DMS53 treated with DMSO at 0.1 percent for 48 hours (cell line): ENCODE results near the gene SOX18.

Source experiments
- DNase-seq: peaks from one replicate; lab custom pipeline; 2025; ENCODE audit not compliant: unreplicated experiment; lab: John Stamatoyannopoulos, UW

SOX18 gene

DNA sequence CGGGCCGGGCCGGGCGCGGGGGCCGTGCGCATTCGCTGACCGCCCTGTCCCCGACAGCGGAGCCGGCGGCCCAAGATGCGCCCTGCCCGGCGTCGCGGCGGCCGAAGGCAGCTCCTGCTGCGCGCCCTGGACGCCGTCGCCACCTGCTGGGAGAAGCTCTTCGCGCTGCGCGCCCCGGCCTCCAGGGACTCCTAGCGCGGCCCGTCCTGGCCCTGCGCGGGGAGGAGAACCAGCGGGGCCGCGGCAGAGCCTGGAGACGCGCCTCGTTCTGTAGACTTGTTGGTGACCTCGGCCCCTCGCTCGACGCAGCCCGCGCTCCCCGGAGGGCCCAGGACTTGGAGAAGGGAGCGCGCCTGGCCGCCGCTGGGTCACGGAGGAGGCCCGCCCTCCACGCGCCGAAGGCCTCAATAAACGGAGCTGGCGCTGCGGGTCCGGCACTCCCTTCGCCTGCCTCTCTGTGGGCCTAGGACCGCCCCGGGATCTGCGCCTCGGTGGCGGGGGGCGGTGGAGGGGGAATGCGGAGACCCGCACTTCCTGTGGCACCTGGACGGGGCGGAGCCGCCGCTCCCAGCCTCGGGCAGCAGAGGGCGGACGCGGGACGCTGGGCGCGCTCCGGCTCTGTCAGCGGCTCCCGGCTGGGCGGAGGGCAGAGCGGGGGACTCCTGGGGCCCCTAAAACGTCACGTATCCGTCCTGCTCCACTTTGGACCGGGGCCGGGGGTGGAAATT lies 10.7 kb downstream of the SOX18 start:
- DNase-seq = peak; percentile 66

DNA sequence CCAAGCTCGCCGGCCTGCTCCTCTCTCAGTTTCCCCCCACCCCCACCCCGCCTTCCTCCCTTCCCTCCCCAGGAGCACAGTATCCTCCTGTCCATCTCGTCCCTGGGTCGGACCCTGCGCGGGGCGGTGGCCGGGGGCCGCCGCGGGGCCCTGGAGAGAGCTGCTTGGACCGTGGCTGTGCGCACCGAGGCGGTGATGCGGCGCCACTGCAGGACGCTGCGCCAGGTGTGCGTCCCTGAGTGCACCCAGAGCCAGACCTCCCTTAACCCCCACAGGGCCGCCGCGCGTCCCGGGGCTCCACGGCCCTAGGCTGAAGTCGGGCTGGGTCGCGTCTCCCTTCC lies 11.2 kb downstream of the SOX18 start:
- no peak for DNase-seq

DNA sequence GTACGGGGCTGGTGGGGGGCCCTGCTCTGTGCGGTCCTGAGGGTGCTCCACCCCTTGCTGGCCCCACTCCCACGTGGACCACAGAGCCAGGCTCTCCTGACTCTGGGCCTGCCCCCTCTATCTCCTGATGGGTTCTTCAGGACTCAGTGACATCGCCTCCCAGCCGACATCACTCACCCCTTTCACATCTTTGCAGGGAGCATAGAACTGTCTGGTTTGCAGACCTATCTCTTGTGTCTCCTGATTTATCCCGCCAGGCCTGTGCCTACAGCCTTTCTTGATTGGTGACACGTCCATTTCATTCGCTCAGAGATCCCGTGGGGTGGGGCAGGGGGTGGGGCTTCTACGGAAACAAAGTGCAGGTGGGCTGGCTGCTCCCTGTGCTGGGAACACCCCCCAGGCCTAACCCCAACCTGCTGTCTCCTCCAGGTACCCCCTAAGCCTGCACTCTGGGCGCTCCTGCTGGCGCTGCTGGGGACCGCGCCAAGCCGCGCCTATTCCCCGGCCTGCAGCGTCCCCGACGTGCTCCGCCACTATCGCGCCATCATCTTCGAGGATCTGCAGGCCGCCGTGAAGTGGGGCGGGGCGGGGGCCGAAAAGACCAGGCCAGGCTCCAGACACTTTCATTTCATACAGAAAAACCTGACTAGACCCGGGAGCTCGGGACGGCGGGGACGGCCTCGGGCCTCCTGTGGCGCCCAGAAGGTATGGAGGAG lies 11.8 kb downstream of the SOX18 start:
- no peak for DNase-seq

DNA sequence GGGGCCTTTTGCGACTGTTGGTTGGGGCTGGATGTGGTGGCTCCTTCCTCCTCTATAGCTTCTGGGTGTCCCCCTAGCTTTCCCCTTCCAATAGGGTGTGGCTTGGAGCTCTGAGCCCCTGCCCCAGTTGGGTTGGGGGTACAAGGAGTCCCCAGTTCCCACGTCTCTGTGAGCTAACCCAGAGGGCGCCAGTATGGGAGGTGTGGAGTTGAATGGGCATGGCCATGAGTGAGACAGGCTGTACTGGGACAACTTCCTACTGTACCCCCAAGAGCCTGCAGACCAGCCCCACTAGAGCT lies 12.3 kb downstream of the SOX18 start:
- no peak for DNase-seq

DNA sequence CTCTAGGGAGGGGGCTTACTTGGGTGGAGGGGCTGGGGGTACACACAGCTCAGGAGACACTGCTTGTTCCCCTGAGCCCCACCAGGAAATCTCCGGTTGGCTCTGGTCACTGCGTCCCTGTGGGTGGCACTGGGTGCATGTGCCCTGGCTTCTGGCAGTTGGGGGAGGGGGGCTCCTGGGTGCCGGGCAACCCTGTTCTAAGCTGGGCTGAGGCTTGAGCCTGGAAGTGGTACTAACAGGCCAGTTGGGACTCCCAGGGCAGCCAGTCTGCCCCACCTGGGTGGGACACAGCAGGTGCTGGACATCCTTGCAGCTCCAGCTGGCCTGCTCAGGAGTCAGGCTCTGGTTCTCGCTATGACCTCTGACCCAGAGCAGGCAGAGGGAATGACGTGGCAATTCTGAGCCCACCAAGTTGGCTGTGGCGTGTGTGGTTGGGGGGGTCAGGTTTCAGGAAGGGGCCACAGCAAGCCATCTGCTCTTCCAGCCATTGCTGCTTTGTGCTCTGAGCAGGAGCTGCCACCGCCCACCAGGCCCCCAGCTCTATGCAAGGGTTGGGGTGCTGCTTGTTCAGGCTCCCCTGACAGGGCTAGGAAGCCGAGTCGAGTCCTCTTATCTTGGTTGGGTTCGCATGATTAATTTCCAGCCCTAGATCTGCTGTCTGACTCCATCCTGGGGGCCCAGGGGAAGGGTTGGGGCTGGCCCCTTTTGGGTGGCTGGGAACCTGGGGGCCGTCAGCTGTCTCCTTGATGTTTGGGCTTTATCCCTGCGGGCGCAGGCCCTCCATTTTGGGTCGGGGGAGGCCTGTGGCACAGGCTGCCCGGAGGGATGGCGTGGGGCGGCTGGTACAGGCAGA lies 12.9 kb downstream of the SOX18 start:
- DNase-seq = no peak

DNA sequence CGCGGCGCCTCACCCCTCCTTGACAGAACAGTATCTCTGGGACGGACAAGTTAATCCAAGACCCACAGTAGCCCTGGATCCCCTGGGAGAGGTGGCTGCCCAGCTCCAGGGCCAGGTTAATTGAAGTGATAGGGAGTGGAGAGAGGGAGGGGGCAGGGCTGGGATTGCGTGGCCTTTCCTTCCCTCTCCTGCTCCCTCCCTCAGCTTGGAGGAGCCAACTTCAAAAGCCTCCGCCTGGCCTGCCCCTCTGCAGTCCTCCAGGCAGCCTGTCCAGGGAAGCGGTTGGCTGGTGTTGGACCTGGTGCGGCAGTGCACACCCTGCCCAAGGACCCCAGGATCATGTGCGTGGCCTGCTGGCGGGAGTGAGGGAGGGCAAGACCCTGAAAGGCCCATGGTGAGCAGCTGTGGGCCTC lies 13.5 kb downstream of the SOX18 start, which contains the start of gene C20orf204:
TSS of gene C20orf204 (plus strand) at position 250 of the 413 bp plus-strand sequence. CDS start at position 392, 142 bp downstream.
- DNase-seq = no peak

DNA sequence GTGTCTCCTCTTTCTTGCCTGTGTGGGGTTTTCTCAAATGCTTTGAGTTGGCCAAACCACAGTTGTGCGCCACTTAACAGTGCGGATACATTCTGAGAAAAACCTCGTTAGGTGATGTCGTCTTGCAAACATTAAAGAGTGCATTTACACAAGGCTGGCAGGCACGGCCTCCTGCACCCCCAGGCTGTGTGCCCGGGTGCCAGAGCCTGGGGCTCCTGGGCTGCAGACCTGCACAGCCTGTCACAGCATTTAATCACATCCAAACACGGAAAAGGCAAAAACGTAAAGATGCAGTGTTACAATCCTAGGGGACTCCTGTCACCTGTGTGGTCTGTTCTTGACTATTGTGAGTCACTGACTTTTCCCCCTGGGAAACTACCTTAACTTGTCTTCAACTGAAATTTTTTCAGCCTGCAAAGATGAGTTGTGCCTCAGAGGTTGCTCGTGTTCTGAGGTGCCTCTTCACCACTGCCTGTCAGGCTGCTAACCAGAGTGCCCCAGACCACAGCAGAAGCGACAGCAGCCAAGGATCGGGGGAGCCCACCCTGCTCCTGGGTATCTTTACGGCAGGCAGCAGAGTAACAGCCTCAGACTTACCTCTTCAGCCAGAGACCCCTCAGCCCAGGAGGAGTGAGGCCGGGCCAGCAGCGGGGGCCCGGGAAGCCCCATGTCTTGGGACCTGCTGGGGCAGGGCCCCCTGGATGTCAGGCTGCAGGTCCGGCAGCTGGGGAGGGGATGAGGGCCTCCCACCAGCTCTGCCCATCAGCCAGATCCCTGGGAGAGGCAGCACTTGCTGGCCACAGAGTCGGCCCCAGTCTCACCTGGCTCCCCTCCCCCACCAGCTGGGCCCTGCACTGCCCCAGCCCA lies 14.1 kb downstream of the SOX18 start:
- no peak for DNase-seq

DNA sequence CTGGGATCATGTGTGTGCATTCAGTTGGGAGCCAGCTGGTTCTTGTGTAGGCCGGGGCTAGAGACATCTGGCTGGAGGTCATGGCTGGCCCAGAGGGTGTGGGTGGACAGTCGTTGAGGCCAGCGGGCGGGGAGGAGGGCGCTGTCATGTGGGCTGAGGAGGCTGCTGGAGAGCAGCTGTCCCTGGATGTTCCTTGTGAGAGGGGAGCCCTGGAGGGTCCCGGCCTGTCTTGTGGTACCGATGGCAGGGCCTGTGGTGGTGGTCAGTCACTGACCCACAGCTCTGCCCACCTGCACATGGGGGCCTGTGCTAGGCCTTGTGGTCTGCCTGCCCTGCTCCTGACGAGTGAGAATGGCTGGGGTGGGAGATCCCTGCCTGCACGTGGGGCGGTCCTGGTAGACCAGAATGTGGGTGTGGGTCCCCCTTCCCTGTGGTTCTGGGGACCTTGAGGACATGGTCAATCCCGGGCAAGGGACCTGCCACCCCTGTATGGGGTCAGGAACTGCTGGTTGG lies 15.4 kb downstream of the SOX18 start:
- DNase-seq = no peak

DNA sequence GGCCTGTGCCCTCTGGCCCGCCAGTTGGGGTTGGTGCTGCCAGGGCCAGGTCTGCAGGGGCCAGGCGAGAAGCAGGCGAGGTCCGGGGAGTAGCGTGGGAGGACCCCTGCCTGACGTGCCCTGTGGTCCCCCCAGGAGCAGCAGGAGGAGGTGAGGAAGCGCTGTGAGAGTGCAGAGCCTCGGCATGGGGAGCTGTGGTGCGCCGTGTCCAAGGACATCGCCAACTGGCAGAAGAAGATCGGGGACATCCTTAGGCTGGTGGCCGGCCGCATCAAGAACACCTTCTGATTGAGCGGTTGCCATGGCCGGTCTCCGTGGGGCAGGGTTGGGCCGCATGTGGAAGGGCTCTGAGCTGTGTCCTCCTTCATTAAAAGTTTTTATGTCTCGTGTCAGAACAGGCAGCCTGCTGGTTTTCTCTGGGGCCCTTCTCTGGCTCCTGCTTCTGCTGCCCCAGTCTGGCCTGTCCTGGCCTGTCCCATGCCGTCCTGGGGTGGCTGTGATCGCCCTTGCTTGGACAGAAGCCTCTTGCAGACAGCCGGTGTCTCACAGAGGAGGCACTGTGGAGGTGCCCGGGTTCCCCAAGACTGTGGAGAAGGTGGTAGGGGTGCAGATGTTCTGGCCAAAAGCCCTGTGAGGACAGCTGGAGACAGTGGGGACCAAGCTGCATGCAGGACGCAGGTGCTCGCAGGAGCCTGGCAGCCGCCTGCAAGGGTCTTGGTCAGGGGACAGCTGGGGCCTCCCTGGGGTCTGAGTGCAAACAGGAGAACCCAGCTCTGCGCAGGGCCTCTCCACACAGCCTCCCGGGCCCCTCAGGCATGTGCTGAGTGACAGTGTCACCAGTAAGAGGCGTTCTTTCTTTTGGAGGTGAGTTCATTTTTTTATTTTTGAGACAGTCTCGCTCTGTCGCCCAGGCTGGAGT lies 16.5 kb downstream of the SOX18 start:
- DNase-seq = no peak

DNA sequence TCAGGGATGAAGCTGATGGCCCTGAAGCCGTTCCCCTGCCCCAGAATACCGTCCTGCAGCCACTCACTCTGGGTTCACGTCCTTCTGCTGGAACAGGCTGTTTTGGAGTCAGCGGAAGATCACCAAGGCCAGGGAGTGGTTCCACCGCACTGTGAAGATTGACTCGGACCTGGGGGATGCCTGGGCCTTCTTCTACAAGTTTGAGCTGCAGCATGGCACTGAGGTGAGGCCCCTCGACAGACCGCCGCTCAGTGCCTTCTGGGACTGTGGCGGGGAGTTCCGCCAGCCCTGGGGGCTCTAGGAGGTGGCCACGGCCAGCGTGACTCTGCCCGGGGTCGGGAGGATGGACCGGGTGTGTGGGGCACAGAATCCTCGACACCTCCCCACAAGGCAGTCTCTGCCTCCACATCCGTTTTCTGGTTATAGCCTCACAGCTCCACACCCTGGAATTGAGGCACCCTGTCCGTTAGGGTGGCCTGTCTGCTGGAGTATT lies 17.6 kb downstream of the SOX18 start:
- no peak for DNase-seq

DNA sequence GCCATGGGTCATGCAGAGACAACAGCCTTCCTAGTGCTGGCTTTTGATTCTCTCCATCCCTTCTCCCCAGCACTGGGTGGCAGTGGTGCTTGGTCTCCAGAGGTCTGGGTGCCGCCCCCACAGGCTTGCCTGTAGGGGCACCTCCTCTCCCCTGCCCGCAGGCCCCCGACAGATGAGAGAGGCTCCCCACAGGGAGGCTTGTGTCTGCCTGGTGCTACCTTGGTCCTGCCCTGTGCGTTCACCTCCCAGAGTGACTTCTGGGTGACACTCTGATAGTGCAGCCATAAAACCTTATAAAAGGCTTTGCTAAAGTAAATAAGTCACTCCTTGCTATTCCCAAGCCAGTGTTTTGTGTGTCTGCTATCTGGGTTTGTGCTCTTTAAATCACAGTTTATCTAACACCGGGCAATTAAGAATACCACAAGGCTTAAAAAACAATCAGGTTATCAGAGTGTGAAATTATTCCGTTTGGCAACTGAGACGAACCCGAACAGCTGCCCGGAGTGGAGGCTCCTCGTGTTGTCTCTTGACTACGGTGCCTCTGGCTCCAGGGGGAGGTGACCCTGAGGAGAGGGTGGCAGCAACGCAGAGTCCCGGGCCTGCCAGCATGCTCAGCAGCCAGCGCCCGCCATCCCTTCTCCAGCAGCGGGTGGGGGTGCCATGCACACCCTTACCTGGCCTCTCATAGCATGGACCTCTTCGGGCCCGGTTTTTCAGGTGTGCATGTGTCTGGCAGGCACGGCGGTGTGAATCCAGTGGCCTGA lies 18.9 kb downstream of the SOX18 start:
- no peak for DNase-seq

DNA sequence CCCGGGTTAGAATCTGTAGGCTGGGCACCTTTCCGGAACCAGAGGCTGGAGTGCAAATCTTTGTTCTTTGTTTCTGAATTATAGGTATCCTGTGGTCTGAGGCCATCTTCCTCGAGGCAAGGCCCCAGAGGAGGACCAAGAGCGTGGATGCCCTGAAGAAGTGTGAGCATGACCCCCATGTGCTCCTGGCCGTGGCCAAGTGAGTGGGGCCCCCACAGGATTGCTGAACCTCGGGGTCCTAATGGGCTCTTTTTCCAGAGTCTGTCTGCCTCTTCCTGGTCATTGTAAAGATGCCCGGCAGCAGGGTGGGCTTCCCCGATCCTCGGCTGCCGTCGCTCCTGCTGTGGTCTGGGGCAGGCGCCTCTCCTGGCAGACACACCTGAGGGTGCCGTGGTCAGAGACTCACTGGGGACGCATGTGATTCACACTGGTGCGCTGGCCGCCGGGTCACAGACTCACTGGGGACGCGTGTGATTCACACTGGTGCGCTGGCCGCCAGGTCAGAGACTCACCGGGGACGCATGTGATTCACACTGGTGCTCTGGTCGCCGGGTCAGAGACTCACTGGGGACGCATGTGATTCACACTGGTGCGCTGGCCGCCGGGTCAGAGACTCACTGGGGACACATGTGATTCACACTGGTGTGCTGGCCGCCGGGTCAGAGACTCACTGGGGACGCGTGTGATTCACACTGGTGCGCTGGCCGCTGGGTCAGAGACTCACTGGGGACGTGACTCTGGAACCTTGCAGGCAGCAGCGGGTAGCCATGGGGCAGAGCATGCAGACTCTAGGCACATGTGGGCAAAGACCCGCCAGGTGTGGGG lies 19.9 kb downstream of the SOX18 start:
- DNase-seq = no peak

DNA sequence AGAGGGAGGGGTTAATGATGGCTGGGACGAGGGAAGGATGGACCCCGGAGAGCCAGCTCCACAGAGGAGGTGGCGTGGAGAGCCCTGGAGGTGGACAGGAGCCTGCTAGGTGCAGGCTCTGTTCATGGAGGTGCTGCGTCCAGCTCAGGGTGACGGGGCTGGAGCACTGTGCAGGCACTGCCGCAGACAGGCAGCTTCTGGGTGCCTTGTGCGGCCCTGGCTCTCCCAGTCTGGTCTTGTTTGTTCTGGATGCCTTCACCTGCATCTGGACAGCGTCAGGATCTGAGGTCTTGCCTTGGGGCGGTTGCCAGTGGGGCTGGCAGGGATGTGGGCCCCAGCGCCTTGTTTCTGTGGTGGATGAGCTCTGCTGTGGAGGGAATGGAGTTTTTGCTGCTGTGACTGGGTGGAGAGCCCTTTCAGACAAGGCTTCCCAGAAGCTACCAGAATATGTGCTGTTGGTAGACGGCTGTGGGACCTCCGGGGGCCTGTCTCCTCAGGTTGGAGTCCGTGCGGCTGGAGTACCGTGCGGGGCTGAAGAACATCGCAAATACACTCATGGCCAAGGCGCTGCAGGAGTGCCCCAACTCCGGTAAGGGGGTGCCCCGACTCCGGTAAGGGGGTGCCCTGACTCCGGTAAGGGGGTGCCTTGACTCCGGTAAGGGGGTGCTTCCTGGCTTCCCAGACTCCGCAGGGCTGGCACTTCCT lies 21.3 kb downstream of the SOX18 start:
- DNase-seq = no peak

DNA sequence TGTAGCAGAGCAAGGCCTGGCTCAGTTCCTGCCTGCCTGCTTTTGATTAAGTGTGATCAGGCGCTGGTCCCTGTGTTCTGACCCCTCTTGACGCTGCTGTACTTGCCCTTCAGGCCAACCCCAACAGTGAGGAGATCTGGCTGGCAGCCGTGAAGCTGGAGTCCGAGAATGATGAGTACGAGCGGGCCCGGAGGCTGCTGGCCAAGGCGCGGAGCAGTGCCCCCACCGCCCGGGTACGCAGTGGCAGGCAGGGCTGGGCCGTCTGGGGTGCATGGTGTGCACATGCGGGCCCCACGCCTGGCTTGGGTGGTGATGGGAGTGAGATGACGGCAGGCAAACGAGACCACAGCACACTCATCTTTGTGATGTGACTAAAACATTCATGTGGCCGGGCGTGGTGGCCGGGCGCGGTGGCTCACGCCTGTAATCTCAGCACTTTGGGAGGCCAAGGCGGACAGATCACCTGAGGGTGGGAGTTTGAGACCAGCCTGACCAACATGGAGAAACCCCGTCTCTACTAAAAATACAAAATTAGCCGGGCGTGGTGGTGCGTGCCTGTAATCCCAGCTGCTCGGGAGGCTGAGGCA lies 23.5 kb downstream of the SOX18 start:
- no peak for DNase-seq

DNA sequence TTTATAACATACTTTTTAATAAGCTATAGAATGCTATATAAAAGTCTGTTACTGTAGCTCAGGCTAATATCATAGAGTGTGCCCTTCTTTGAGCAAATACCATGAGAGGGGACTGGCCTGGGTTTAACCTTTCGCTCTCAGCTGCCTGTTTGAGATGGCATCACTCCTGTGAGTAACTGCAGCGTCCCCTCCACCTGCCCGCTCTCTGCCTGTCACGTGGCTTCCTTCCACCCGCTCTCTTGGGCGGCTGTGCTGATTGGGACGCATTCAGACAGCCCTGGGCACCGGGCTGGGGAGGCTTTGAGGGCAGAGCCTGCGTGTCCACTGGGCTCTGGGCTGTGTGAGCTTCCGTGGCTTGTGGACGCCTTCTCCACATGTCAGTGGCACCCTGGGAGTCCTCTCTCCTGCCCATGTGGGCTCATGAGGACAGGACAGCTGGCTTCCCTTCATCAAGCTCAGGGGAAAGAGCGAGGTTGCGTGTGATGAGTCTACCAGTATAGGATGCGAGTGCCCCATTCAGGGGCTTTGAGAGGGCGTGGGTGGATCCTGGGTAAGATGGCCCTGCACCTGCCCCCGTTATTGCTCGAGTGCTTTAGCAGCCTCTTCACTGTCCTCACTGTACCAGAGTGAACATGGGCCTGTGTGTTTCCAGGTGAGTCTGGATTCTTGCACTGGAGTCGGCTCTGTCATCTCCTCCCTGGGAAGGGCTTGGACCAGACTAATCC lies 24.2 kb downstream of the SOX18 start:
- no peak for DNase-seq
